H9 (cell line): ENCODE data around the gene IRX4. TPM values are rescaled to one million over a fixed set of nuclear protein-coding genes. Genes with fewer than 3 reads are reported as not detected.

ENCODE experiments used
- DNase-seq: peaks from one replicate; pipeline ENCODE4 v3.0.0-alpha.2; 2017
- H2AFZ ChIP-seq: one replicate; pipeline ENCODE4 v1.6.1; 2013; ENCODE audit warnings: mild to moderate bottlenecking, low read length, control low read depth, moderate library complexity
- H2AK5ac ChIP-seq: 2 replicates; pipeline ENCODE4 v1.6.1; 2013; ENCODE audit warnings: low read length, control low read depth, mixed read lengths; ENCODE audit not compliant: insufficient read length
- H2BK120ac ChIP-seq: one replicate; pipeline ENCODE4 v1.6.1; 2013; ENCODE audit warnings: low read depth, mild to moderate bottlenecking, low read length, control low read depth, inconsistent platforms; ENCODE audit not compliant: poor library complexity, severe bottlenecking
- H2BK12ac ChIP-seq: 2 replicates; pipeline ENCODE4 v1.6.1; 2013; ENCODE audit warnings: low read length, control low read depth, mixed read lengths, low read depth; ENCODE audit not compliant: insufficient read length
- H2BK15ac ChIP-seq: 2 replicates; pipeline ENCODE4 v1.6.1; 2013; ENCODE audit warnings: low read depth, low read length, control low read depth
- H2BK20ac ChIP-seq: one replicate; pipeline ENCODE4 v1.6.1; 2013; ENCODE audit warnings: low read depth, mild to moderate bottlenecking, low read length, control low read depth, inconsistent platforms; ENCODE audit not compliant: poor library complexity, severe bottlenecking
- H2BK5ac ChIP-seq: 2 replicates; pipeline ENCODE4 v1.6.1; 2013; ENCODE audit warnings: low read length, control low read depth, mixed read lengths; ENCODE audit not compliant: insufficient read length
- H3K14ac ChIP-seq: 2 replicates; pipeline ENCODE4 v1.6.1; 2013; ENCODE audit warnings: low read length, control low read depth; ENCODE audit not compliant: insufficient read depth
- H3K18ac ChIP-seq: 2 replicates; pipeline ENCODE4 v1.6.1; 2013; ENCODE audit warnings: low read depth, mild to moderate bottlenecking, mixed read lengths, low read length, control low read depth; ENCODE audit not compliant: insufficient read length
- H3K23ac ChIP-seq: 2 replicates; pipeline ENCODE4 v1.6.1; 2013; ENCODE audit warnings: low read length, control low read depth, mixed read lengths, low read depth; ENCODE audit not compliant: insufficient read length
- H3K23me2 ChIP-seq: 2 replicates; pipeline ENCODE4 v1.6.1; 2013; ENCODE audit warnings: low read depth, mild to moderate bottlenecking, mixed read lengths, low read length, control low read depth; ENCODE audit not compliant: insufficient read length, poor library complexity, severe bottlenecking
- H3K27ac ChIP-seq: 2 replicates; pipeline ENCODE4 v1.5.1; 2013; ENCODE audit warnings: low read length, control low read depth, mixed read lengths, low read depth; ENCODE audit not compliant: insufficient read length
- H3K27me3 ChIP-seq: 2 replicates; pipeline ENCODE4 v1.6.1; 2013; ENCODE audit warnings: low read length, control low read depth, inconsistent platforms; ENCODE audit not compliant: insufficient read depth
- H3K4ac ChIP-seq: 2 replicates; pipeline ENCODE4 v1.6.1; 2013; ENCODE audit warnings: low read depth, mild to moderate bottlenecking, control low read depth, inconsistent platforms, low read length, moderate library complexity
- H3K4me1 ChIP-seq: 2 replicates; pipeline ENCODE4 v1.6.1; 2013; ENCODE audit warnings: low read length, control low read depth, inconsistent platforms; ENCODE audit not compliant: insufficient read depth
- H3K4me2 ChIP-seq: 2 replicates; pipeline ENCODE4 v1.6.1; 2013; ENCODE audit warnings: low read length, control low read depth, mixed read lengths; ENCODE audit not compliant: insufficient read length, insufficient read depth
- H3K56ac ChIP-seq: 2 replicates; pipeline ENCODE4 v1.6.1; 2013; ENCODE audit warnings: low read depth, mild to moderate bottlenecking, mixed read lengths, low read length, control low read depth; ENCODE audit not compliant: insufficient read length
- H3K79me1 ChIP-seq: 2 replicates; pipeline ENCODE4 v1.6.1; 2013; ENCODE audit warnings: low read depth, mild to moderate bottlenecking, moderate library complexity, low read length, control low read depth, inconsistent platforms; ENCODE audit not compliant: insufficient read depth, poor library complexity, severe bottlenecking
- H3K79me2 ChIP-seq: 2 replicates; pipeline ENCODE4 v1.6.1; 2013; ENCODE audit warnings: low read length, control low read depth, inconsistent platforms; ENCODE audit not compliant: insufficient read depth
- H3K9ac ChIP-seq: 2 replicates; pipeline ENCODE4 v1.6.1; 2013; ENCODE audit warnings: low read length, control low read depth, mixed read lengths; ENCODE audit not compliant: insufficient read length; ENCODE audit errors: extremely low read depth
- H3K9me3 ChIP-seq: one replicate; pipeline ENCODE4 v1.6.1; 2013; ENCODE audit warnings: low read depth, low read length, inconsistent platforms; ENCODE audit not compliant: control insufficient read depth
- H3T11ph ChIP-seq: one replicate; pipeline ENCODE4 v1.6.1; 2013; ENCODE audit warnings: mild to moderate bottlenecking, low read length, control low read depth, inconsistent platforms
- H4K20me1 ChIP-seq: one replicate; pipeline ENCODE4 v1.6.1; 2013; ENCODE audit not compliant: control insufficient read depth, insufficient read length, insufficient read depth
- H4K5ac ChIP-seq: 2 replicates; pipeline ENCODE4 v1.6.1; 2013; ENCODE audit warnings: low read depth, mild to moderate bottlenecking, mixed read lengths, low read length, control low read depth; ENCODE audit not compliant: insufficient read length
- H4K8ac ChIP-seq: replicated peaks from 2 replicates; pipeline ENCODE4 v1.6.1; 2013; ENCODE audit warnings: low read length, control low read depth, mixed read lengths, low read depth; ENCODE audit not compliant: insufficient read length
- H4K91ac ChIP-seq: 2 replicates; pipeline ENCODE4 v1.6.1; 2013; ENCODE audit warnings: low read depth, mild to moderate bottlenecking, moderate library complexity, mixed read lengths, low read length, control low read depth; ENCODE audit not compliant: insufficient read length
- H3K27ac Mint-ChIP-seq, 3 experiments: 2 replicates in 2 of 3; 3 replicates in 1 of 3; pipeline ENCODE4 v1.8.0; 2020 to 2021; ENCODE audit warnings: mixed read lengths in 3 of 3, mild to moderate bottlenecking in 1 of 3, moderate library complexity in 1 of 3
- H3K27me3 Mint-ChIP-seq: 2 replicates; pipeline ENCODE4 v1.8.0; 2021; ENCODE audit warnings: low read depth, mild to moderate bottlenecking, moderate library complexity, mixed read lengths
- H3K36me3 Mint-ChIP-seq, 3 experiments: 2 replicates in 2 of 3; 3 replicates in 1 of 3; pipeline ENCODE4 v1.8.0; 2020 to 2021; ENCODE audit warnings: low read depth in 3 of 3, mixed read lengths in 3 of 3; ENCODE audit not compliant: insufficient read depth in 1 of 3
- H3K4me1 Mint-ChIP-seq, 2 experiments: 2 replicates each; pipeline ENCODE4 v1.8.0; 2020; ENCODE audit warnings: mixed read lengths in 2 of 2
- H3K4me3 Mint-ChIP-seq, 2 experiments: 2 replicates in 1 of 2; 3 replicates in 1 of 2; pipeline ENCODE4 v1.8.0; 2020 to 2021; ENCODE audit warnings: mild to moderate bottlenecking in 2 of 2, mixed read lengths in 2 of 2, moderate library complexity in 1 of 2
- H3K9me3 Mint-ChIP-seq, 2 experiments: 2 replicates in 1 of 2; 3 replicates in 1 of 2; pipeline ENCODE4 v1.8.0; 2020; ENCODE audit warnings: mild to moderate bottlenecking in 2 of 2, mixed read lengths in 2 of 2, moderate library complexity in 1 of 2
- WGBS: extraction: QIAGEN DNeasy Blood & Tissue Kit; methylation state at CpG from one replicate; pipeline ENCODE4 v1.1.7; 2013; ENCODE audit warnings: missing lambda C conversion rate, low lambda C conversion rate, mixed read lengths; ENCODE audit not compliant: insufficient read length; ENCODE audit errors: extremely low coverage; 5-methylcytosine and 5-hydroxymethylcytosine counted together
- long read RNA-seq: library from polyadenylated mRNA; unstranded; transcript quantifications from one replicate; pipeline ENCODE4 v2.0.0, GENCODE V29; 2020
- total RNA-seq: library from RNA; stranded (reverse); gene quantifications from 2 replicates; pipeline ENCODE4 v1.2.1, GENCODE V29; 2021
- TF ChIP-seq, protein P1 (sequence below): fragments of 200-600 bp; sonication (generic); conservative IDR thresholded peaks from 3 replicates; pipeline ENCODE4 v1.8.0; 2021; ENCODE audit warnings: antibody characterized with exemption, mild to moderate bottlenecking

The IRX4 gene
- total RNA-seq: 3.2 and 3.4 TPM in 2 replicates
- long read RNA-seq, partial matches to known transcripts: 3 of 6 reads
- long read RNA-seq, other reads (novel, unspliced or antisense): 3 of 6 reads

DNA sequence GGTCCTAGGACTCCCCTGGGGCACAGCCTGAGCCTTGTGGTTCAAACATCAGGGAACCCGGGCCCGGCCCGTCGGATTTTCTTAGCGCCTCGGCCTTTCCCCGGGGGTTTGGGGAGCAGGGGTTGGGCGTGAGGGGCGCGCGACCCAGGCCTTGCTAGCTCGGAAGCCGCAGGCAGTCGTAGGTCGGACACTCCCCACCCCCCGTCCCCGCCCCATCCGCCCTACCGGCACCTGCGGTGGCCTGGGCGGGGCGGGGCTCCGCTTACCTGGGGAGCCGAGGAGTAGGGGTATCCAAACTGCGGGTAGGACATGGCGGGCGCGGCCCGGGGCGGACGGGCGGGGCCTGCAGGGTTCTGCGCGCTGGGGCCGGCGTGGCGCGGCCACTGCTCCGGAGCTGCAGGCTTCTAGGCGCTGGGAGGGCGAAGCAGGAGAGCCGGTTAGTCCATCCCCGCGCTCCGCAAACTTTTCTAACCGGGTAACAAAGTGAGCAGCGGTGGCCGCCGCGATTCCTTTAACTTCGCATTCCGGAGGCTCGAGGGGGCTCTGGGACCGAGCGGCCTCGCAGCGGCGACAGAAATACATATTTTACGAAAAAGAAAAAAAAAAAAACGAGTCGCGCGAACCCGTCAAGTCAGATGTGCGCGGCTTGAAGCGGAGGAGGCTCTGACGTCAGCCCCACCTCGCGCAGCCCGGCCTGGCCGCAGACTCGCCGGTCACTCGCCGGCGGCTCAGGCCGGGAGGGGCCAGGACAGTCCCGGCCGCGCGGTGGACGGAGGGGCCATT lies at the start of gene IRX4:
Gene IRX4, minus strand, starts transcription at position 589 of the 783 bp plus-strand sequence. Its CDS starts 278 bp downstream, at position 311.
- no peak within 1 kb of the TSS for H3K56ac ChIP-seq
- Mint-ChIP-seq H3K4me1 (peaks cover 15 to 28% of the 10 kb centered on the region in 2 experiments), H3K36me3 (peaks cover 0 to 12% (median 0%) of the 10 kb centered on the region in 3 experiments; a peak in 3 of 7 replicates), H3K27ac (no peak within 1 kb of the TSS), H3K27me3 (peaks cover 94% of the 10 kb centered on the region), H3K9me3 (peaks cover 4% of the 10 kb centered on the region in 2 experiments; a peak in 4 of 5 replicates), H3K4me3 (peak within 1 kb of the TSS; percentile 57 to 80)
- H3K27ac ChIP-seq: no peak within 1 kb of the TSS
- no peaks in the 10 kb centered on the region for H3K4me1 ChIP-seq
- no peak within 1 kb of the TSS for H3K9ac ChIP-seq
- WGBS: no CpG with 5 or more reads among the region's 83 CpGs
- H3K18ac ChIP-seq: no peak within 1 kb of the TSS
- H3K79me1 ChIP-seq: no peaks in the 10 kb centered on the region
- DNase-seq: peak; percentile 84
- H4K91ac ChIP-seq: no peak within 1 kb of the TSS
- H2BK5ac ChIP-seq: no peak within 1 kb of the TSS
- H4K8ac ChIP-seq: no peak within 1 kb of the TSS
- H2AFZ ChIP-seq: no peak within 1 kb of the TSS
- no peak within 1 kb of the TSS for H2BK12ac ChIP-seq
- H3K79me2 ChIP-seq: no peaks in the 10 kb centered on the region
- H3T11ph ChIP-seq: no peak within 1 kb of the TSS
- H2BK20ac ChIP-seq: no peak within 1 kb of the TSS
- H3K23me2 ChIP-seq: peaks cover 21% of the 10 kb centered on the region
- no peaks in the 10 kb centered on the region for H3K9me3 ChIP-seq
- H3K4me2 ChIP-seq: peak within 1 kb of the TSS; percentile 68
- H2BK15ac ChIP-seq: no peak within 1 kb of the TSS
- H3K4ac ChIP-seq: no peak within 1 kb of the TSS
- 0 out of 2 replicates have a peak within 1 kb of the TSS, but pooled peaks have one; percentile 29 for H3K14ac ChIP-seq
- no peak within 1 kb of the TSS for H4K5ac ChIP-seq
- no peak within 1 kb of the TSS for H2BK120ac ChIP-seq
- H2AK5ac ChIP-seq: no peak within 1 kb of the TSS
- no peaks in the 10 kb centered on the region for H4K20me1 ChIP-seq
- no peak within 1 kb of the TSS for H3K23ac ChIP-seq
- H3K27me3 ChIP-seq: peaks cover 75% of the 10 kb centered on the region
- TF ChIP-seq, protein P1, sequence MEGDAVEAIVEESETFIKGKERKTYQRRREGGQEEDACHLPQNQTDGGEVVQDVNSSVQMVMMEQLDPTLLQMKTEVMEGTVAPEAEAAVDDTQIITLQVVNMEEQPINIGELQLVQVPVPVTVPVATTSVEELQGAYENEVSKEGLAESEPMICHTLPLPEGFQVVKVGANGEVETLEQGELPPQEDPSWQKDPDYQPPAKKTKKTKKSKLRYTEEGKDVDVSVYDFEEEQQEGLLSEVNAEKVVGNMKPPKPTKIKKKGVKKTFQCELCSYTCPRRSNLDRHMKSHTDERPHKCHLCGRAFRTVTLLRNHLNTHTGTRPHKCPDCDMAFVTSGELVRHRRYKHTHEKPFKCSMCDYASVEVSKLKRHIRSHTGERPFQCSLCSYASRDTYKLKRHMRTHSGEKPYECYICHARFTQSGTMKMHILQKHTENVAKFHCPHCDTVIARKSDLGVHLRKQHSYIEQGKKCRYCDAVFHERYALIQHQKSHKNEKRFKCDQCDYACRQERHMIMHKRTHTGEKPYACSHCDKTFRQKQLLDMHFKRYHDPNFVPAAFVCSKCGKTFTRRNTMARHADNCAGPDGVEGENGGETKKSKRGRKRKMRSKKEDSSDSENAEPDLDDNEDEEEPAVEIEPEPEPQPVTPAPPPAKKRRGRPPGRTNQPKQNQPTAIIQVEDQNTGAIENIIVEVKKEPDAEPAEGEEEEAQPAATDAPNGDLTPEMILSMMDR: no peak
